HG03139 (cell line): Measurements from ENCODE around the gene ATXN7.
A peak's percentile ranks its signal among the peaks of the same experiment; 100 is the strongest.

ENCODE experiments used
- ATAC-seq: cut with Tn5 transposase; IDR thresholded peaks from one replicate; pipeline ENCODE4 v1.9.1; 2021; ENCODE audit not compliant: unreplicated experiment

Gene ATXN7

DNA sequence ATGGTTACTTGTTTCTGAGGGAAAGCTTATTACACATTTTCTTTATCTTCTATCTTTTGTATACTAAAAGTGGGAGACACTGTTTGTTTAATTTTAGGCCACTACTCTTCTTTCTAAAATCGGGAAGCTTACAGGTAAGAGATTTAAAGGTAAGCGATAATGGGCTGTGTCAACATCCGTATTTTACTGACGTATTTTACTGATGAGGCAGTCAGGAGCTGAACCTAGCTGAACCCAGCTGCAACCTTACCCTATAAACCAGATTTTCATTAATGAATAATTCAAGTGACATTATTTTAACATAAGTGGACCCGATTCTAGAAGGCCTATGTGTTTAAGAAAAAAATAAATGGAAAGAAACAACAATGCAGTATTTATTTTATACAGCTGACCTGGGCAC lies 146.5 kb downstream of the ATXN7 start:
- ATAC-seq: no peak

- ATAC-seq: no peak
These were observed 148.0 kb downstream of the ATXN7 start for GRCh38 chr3:64011685-64012084.

DNA sequence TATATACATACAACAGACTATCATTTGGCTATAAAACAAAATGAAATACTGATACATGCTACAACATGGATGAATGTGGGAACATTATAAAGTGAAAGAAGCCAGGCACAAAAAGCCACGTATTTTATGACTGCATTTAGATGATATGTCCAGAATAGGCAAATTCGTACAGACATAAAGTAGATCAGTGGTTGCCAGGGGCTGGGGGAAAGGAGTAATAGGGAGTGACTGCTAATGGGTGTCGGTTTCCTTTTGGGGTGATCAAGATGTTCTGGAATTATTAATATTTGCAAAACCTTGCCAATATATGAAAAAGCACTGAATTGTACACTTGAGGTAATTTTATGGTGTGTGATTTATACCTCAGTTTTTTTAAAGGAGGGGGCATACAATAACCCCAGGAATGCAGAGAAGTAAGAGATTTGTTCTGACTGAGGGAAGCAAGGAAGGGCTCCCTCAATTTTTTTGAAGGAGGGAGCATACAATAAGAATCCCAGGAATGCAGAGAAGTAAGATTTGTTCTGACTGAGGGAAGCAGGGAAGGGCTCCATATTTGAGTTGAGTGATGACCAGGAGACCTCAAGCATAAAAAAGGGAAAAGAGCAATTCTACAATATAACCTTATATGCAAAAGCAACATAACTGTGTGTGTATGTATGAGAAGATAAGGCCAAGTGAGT lies 153.4 kb downstream of the ATXN7 start:
- ATAC-seq: no peak

- ATAC-seq: no peak
These were observed 155.6 kb downstream of the ATXN7 start for GRCh38 chr3:64019271-64019670.

DNA sequence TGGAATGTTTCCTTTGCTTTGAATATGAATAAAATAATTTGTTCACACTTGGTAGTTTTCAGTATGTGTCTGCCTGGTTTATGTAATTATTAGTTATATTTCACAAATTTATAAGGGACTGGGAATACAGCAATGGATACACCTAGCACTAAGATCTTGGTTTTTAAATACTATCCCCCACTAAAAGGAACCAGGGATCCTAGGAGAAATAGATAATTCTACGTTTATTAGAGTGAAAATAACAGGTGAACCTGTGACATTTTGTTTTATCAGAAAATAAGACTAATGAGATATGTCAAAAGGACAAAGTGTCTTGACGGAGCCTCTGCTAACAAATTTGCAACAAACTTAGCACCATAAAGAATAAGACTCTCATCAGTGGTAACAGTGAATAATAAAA lies 156.2 kb downstream of the ATXN7 start:
- ATAC-seq: no peak

DNA sequence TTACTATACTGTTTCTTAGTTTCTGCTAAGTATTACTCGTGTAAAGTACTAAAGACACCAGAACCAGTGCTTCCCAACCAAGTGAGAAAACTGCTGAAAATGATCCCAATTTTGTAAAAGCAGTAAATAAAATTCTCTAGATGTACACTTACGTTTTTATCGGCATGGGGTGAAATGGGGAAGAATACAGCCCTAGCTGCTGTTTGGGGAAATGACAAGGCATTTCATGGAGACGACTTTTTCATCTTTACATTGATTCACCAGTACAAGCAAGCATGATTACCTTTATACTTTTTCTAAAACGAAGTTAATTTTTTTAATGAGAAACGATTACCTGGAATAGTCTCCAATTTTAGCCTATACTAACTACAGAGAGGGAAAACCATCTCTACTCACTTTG lies 158.3 kb downstream of the ATXN7 start:
- no peak for ATAC-seq

DNA sequence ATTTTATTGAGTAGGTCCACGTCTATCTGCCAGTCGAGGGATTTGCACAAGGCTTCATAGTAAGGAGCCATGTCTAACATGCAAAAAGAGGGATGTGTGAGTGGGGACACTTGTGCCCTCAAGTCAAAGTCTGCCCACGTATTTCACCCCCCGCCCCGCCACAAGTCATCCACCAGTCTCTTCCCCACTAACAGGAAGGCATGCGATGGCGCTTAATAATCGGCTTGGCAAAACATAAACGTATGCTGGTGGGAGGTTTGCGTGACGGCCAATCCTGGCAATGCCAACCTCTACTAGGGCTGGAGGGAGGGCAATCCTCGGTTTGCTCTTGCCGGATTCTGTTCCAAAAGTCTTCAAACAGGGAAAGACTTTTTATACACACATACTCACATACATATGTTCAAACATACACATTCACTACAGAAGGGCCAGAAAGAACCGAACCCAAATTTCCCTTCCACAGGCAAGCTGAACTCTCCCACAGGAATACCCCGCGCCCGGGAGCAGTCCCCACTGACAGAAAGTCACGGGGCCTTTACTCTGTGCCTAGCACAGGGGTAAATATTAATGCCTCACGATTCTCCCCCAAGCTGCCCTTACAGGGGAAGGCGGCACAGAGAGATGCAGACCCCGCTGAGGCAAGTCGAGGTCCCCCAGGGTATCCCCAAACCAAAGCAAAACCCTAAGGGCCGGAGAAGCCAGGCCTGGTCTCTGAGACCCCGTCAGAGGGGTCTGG lies 159.0 kb downstream of the ATXN7 start:
- no peak for ATAC-seq

- ATAC-seq: peak; percentile 96
These were observed 159.7 kb downstream of the ATXN7 start, which contains the start of gene PSMD6 for GRCh38 chr3:64023187-64023860. TSS of gene PSMD6 (minus strand) at chr3:64023494. CDS start at chr3:64023419, 75 bp downstream.

DNA sequence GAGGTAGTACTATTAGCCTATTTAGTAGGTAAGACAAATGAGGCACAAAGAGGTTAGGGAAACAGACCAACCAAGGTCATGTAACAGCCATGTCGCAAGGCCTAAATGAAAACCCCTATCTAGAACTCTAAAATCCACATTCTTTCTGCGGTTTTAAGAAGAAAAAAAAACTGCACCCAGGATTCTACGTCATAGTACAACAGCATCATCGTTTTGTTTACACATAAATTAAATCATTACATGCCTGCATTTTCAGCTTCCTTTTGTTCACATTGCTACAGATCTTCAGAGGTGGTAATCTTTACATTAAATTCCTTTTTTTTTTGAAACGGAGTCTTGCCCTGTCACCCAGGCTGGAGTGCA lies 160.2 kb downstream of the ATXN7 start:
- no peak for ATAC-seq

- no peak for ATAC-seq
These were observed 162.7 kb downstream of the ATXN7 start for GRCh38 chr3:64026346-64026745.

DNA sequence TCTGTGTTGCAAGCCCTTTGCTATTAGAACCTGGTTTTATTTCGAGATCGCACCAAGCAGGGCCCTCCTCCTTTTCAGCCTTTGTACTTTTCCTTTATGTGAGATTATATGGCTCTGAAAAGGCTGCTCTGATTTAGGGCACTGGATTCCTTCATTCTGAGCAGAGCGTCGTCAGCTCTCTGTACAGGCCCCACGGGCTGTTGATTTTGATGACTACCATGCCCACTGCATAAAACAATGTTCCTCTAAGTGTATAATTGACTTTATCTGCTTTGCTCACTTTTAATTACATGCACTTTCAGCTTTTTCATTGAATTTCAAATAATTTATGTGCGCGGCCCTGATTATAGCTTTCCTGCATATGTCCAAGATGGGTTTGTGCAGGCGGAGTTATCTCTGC lies 164.0 kb downstream of the ATXN7 start:
- ATAC-seq: no peak

- ATAC-seq: no peak
These were observed 165.1 kb downstream of the ATXN7 start for GRCh38 chr3:64028754-64029153.

DNA sequence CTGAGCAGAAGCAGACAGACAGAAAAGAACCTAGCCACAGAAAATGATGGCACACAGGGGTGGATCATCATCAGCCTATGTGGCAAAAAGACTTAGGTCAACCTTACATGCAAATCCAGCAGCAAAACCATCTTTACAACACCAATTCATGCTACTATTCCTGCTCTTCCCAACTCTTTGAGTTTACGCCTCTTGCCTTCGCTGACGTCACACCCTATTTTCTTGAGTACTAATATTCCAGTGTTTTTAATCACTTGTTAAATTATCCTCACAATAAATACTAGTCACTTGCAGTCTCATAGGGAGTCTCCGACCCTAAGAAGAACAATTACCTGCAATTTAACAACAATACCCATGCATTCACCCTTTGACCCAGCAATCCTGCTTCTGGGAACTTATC lies 165.6 kb downstream of the ATXN7 start:
- no peak for ATAC-seq

DNA sequence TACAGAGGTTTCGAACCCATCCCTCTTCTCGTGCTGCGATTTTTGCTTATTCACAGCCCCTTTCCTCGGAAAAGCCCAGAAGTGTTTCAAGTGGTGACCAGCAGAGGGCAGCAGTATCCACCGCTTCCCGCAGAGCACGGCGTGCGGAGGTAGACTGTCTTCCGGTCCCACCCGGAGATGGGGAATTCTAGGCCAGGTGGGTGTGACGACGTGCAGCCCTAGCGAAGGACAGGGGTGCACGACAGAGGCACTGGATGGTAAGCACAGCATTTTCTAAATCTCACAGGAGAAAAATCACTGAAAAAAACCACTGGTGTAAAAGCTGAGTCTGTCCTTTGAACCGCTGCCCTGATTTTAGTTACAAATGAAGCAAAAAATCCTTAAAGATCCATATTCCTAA lies 167.1 kb downstream of the ATXN7 start:
- ATAC-seq: peak; percentile 98

DNA sequence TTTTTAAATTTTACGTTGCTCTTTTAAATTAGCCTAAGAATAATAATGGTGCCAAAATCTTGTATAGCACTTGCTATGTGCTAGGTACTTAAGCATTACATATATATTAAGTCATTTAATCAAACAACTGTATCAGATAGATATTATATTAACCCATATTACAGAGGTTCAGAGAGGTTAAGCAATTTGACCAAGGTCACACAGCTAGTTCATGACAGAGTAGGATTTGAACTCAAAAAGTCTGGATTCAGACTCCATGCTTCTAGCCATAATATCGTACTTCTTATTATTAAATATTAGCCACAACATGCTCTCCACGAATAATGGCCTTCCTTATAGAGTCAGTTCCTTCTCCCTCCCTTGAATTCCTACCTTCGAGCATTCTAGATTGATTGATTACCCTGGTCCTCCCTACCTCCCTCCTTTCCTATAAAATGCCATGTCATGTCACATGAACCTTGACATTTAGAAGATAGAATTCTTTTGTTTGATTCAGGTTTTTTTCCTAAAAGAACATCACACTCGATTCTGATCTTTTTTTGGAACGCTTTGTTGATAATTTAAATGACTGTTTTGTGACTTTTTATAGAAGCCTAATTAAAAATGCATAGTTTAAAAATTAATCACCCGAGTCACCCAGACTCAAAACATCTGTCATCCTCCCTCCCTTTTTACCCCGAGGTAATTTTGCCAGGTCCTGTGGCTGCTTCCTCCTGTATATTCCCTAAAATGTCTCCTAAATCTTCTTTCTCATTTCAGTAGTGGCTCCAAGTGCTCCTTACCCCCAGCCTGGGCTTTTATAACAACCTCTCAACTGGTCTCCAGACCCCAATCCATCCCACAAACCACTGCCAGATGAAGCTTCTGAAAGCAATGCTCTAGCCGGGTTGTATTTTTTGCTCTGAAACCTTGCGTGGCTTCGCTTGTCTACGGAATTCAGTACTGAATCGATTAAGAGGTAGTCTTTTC lies 168.2 kb downstream of the ATXN7 start:
- ATAC-seq: no peak

GRCh38 chr3:64033069-64033468 lies 169.4 kb downstream of the ATXN7 start:
- no peak for ATAC-seq

GRCh38 chr3:64037084-64037483 lies 173.4 kb downstream of the ATXN7 start:
- no peak for ATAC-seq

DNA sequence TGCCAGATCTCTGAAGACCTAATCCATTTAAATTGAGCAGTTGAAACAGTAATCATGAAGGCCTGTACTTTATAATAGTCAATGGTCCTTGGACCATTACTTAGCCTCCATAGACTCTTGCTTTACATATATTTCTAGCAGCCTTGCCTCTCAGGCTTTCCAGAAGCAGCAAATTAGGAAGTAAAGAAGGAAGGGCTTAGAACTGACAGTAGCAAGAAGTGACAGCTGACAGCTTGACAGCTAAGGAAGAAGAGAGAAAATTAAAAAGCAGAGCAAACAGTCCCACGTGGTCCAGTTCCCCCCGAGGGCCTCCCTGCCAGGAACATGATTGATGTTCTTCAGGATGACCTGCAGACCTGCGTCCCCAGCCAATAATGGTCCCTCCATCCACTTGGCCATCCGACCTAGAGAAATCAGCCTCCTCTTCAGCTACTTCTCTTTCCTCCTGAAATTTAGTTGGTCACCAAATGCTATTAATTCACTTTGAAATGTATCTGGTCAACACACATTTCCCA lies 174.6 kb downstream of the ATXN7 start:
- no peak for ATAC-seq

DNA sequence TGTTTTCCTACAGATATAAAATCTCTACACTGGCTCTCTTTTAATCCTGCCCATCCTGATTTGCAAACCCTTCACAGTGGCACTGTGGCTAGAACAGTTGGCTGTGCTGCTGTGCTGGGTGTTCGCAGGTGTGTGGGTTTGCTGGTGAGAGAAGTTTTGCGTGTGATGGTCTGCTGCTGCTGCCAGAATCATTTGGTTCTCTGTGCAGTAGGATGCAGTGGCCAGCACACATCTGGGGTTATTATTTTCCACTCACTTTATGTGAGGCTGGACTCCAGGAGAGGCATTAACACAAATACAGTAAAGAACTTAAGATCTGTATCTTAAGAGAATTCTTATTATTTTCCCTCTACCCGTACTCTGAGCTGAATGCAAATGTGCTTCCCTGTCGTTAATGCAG lies 175.7 kb downstream of the ATXN7 start:
- no peak for ATAC-seq

GRCh38 chr3:64039981-64040733 lies 176.5 kb downstream of the ATXN7 start:
- ATAC-seq: no peak
